GM18526 (cell line): ENCODE measurements around the gene LCN6.

ENCODE experiments used
- POLR2A ChIP-seq: IDR thresholded peaks from 3 replicates; pipeline ENCODE4 v1.6.1; 2011; ENCODE audit not compliant: insufficient read length; ENCODE audit errors: extremely low read depth

Gene LCN6

DNA sequence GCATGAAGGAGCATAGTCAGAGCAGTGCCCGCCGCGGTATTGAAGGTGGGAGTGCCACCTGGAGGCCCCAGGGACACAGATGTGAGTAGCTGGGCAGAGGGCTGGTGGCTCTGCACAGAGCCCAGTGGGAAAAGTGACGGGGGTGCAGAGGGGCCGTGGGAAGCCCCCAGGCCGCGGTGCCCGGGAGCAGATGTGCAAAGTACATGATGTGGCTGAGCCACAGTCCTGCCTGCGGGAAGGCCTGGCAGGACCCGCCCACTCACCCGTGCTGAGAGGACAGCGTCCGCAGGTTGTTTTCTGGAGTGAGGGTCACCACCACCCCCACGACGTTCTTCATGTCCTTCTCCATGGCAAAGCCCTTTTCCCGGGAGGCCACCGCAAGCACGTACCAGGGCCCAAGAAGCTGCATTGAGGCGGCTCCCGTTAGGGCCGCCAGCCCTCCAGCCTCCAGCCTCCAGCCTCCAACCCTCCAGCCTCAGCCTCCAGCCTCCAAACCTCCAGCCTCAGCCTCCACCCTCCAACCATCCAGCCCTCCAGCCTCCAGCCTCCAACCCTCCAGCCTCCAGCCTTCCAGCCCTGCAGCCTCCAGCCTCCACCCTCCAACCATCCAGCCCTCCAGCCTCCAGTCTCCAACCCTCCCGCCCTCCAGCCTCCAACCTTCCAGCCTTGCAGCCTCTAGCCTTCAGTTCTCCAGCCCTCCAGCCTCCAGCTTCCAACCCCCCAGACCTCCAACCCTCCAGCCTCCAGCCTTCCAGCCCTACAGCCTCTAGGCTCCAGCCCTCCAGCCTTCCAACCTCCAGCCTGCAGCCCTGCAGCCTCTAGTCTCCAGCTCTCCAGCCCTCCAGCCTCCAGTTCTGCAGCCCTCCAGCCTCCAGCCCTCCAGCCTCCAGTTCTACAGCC, 914 bp downstream of the LCN6 start:
- no peak for TF ChIP-seq POLR2A

DNA sequence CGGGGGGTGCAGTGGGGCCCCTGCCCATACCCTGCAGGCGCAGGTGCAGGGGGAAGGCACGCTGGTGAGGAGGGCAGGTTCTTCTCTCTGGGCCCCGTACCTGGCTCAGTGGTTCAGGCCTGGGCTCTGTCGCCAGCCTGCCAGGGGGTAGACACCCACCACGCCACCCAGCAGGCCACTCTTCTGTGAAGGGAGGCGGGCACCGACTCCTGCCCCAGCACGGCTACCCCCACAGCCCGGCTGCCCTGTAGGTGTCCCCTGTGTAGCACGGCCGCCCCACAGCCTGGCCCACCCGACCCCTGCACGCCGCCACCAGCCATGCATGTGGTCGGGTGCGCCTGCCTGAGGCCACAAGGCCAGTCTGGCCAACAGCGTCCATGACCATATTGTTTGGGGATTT, 1.7 kb downstream of the LCN6 start:
- TF ChIP-seq POLR2A = no peak

DNA sequence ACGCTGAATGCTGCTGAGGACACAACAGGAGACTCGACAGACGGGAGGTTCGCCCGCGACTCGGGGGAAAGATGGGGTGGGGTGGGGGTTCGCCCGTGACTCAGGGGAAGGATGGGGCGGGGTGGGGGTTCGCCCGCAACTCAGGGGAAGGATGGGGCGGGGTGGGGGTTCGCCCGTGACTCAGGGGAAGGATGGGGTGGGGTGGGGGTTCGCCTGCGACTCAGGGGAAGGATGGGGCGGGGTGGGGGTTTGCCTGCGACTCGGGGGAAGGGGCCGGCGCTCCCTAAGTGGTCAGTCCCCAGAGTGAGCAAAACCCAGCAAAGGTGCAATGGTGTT, 2.2 kb downstream of the LCN6 start:
- TF ChIP-seq POLR2A = no peak

DNA sequence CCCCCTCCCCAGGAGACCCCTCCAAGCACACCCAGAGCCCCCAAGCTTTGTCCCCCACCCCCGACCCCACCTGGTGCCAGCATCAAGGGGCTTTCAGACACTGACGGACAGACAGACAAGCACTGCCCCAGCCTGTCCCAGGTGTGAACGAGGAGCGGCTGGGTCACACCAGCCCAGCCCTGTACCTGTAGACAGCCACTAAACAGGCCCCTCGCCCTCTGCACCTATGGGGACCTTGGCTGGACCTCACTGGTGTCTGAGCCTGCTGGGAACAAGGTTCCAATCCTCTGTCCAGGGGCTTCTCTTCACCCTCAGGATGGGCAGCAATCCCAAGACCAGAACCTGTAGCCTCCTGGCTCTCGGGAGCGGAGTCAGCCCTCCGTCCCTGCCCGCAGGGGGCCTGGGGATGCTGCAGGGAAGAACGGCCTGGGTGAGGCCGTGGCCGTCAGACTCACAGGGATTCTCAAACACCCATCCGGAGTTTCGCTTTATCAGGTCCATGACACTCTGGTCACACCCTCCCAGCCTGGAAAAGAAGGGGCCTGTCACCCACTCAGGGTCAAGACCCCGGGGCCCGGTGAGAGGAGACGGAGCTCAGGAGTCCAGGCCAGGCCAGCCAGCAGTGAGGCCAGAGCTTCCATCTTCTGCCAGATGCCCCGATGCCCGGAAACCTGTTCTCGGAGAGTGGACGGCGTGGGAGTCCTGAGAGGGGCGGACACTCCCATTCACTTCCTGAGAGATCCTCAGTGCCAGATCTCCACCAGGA, 2.8 kb downstream of the LCN6 start:
- TF ChIP-seq POLR2A = no peak

DNA sequence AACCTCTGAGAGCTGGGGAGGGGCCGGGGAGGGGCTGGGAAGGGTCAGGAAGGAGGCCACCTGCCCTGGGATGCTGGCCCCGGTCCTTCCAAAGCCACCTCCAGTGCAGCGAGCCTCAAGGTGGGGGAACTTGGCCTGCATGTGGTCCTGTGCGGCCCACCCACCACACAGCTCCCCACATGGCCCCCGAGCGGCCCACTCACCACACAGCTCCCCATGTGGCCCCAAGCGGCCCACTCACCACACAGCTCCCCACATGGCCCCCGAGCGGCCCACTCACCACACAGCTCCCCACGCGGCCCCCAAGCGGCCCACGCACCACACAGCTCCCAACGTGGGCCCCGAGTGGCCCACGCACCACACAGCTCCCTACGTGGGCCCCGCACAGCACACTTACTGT, 3.6 kb downstream of the LCN6 start:
- TF ChIP-seq POLR2A = no peak

DNA sequence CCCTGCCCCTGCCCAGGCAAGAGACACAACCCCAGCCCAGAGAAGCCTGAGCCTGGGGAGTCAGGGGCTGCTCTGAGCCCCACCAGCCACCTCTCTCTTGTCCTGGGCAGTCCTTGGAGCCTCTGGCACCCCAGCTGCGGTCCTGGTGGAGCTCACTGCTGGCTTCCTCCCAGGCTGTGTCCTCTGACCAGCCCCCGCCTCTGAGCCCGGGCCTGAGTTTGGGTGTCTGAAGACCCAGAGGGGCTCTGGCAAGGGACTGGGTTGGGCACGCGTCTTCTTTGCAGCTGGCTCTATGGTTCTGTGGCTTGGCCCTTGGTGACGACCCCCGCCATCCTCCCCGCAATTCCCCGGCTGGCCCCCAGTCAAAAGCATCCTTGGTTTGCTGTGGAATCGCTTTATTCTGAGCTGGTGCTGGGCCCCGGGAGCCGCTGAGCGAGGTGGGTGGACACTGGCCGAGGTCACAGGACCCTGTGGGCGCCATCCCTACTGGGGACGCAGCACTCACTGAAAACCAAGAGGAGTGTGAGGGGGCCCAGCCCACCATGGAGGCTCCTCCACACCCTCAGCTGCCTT, 4.6 kb downstream of the LCN6 start:
- TF ChIP-seq POLR2A = no peak

DNA sequence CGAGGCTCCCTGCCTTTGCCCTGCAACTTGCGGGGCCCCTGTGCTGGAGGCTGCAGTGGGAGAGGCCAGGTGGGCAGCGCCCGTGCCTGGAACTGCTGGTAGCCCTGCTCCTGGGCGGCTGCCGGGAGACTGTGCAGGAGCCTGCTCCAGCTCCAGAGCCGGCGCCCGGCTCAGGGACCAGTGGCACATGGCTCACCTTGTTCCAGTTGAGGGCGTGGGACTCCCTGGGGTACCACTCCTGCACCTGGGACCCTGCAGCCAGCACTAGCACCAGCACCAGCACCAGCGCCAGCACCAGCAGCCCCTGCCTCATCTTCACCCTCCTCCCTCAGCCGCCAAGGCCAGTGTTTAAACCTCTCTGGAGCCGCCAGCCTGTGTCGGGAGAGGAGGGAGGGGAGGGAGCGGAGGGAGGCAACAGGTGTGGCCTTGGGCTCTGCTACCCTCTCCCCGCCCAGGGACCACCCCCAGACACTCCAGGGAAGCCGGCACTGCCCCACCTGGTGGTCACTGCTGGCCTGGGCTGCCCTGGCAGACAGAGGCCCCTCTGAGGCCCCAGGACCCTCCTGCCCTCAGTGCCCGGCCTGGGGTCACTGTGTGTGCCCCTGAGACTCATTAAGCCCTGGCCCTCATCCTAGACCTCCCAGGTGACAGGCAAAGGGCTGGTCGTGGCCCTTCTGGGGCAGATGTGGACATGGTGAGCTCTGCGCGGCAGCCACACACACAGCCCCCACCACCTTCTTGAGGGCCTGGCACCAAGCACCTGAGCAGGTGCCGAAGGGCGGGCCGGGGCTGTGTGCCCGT, 5.5 kb downstream of the LCN6 start, which contains the start of gene LCN10:
LCN10 (minus strand) TSS at position 350 of the 801 bp plus-strand sequence; CDS start at position 313, 37 bp downstream.
- TF ChIP-seq POLR2A = no peak

DNA sequence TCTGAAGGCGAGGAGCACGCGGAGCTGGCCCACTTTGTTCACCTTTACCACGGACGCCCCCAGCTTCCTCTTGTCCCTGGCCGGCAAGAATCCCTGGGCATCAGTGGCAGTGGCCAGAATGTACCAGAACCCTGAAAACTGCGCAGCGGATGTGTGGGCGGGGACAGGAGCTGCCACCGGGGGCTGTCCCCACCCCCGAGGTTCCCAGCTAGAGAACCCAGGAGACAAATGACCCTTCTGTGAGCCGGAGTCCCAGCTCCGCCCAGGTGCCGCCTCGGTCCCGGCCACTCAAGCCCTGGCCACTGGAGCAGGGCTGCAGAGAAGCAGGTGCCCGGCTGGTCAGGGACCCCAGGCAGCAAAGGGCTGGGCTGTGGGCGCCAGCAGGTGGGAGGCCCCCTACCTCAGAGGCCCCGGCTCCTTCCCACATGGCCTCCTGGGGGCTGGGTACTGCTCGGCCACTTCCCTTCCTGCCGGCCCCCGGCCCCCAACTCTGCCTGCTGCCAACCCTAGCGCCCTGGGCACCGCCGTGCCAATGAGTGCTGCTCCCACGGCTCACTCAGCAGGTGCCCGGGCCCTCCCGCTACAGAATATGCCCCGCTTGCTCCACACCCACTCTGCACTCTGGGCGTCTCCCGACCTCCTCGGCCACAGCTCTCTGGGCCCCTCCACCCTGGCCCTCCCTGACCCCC, 6.3 kb downstream of the LCN6 start:
- no peak for TF ChIP-seq POLR2A

DNA sequence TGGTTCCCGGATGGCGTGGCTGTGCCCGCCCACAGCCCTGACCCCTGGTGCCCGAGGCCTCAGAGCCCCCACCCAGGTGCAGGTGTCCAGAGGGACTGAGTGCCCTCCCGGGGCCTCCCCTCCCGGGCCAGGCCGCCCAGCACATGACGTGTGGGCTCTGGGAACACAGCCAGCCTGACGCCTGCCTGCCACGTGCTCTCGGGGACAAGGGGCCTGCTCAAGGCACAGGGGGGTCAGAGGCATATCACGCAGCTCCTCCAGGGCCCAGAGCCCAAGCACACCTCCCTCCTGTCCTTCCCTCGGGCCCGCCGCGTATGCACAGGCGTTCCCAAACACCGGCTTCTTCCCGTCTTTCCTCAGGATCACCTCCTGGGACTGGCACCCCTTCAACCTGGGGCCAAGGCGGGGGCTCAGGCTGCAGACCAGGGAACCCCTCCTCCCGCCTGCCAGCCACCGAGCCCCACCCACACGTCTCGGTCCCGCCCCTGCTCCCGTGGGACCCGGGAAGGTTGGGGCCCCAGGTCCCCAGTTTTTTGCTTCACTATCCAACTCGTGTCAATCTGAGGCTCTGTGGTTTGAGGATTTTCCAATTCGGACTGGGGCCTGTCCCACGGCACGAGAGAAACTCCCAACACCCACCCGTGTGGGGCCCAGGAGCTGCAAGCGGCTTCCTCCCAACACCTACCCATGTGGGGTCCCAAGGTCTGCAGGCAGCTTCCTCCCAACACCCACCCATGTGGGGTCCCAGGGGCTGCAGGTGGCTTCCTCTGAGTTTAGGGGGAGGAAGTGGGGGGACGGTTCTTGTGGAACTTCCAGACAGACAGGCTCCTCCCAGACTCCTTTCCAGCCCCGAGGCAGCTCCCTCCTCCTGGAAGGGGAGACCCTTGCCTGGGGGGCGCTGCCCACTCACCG, 7.1 kb downstream of the LCN6 start:
- TF ChIP-seq POLR2A = no peak

DNA sequence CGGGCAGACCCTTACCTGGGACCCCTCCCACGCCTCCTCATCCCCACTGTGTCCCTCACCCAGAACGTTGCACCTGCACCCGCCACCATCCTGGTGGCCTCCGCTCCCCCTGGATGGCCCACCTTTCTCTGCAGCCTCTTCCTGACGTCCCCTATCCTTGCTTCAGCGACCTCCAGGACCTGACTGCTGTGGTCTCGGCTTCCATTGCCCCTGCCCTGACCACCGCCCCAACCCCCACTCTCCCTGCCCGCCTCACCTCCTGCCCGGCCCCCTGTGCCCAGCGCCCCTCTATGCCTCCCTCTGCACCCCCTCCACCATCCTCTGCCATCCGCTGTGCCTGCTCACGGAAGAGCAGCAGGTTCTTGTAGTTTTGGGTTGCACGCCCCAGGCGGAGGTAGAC, 7.8 kb downstream of the LCN6 start:
- TF ChIP-seq POLR2A = no peak

DNA sequence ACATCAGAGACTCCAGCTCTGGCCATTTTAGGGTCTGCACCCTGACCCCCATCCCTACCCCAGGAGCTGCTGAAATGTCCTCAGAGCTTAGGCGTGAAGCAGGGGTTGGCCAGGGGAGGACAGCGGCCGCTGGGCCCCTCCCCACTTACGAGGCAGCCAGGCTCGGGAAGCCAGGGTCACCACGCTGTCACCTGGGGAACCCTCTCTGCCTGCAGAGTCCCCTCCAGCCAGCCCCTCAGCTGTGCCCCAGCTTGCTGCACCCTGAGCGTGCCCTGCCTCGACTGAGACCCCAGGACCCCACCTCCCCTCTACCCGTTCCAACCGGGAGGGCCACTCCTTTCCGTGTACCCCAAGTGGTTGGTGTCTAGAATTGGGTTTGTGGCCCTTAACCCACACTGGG, 8.3 kb downstream of the LCN6 start:
- TF ChIP-seq POLR2A = no peak

DNA sequence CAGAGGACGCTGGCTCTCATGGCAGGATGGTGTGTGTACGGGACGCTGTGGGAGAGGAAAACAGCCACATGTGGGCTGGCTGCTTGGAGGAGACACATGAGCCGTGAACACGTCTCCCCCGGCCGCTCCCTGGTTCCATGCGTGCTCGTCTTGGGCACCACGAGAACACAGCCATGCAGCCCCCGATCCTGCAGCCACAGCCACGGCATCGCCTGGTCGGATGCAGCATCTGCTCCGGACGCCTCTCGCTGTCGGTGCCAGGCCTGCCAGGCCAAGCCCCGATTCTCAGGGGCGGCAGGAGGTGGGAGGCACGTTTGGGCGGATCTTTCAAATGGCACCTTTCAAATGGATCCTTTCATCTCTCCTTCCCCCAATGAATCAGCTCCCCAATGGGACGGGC, 8.8 kb downstream of the LCN6 start:
- TF ChIP-seq POLR2A = no peak

DNA sequence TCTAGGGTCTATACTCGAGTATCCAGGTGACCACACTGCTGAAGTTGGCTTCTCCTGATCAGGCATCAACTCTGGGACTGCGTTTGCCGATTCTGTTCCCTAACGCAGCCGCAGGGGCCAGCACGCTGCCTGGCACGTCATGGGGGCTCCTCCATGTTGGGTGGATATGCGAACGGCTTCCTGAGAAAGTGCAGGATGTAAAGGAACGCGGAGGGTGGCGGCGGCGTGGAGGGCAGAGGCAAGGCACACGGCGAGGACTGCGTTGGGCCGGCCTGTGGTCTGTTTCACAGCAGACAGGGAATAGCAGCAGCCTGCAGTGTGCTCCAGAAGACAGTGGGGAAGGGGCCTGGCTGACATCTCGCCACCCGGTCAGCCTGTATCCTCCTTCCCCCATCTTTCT, 9.4 kb downstream of the LCN6 start:
- no peak for TF ChIP-seq POLR2A
